Endothelial cell of umbilical vein (primary cell): ENCODE measurements around the gene GTF3C2. TPM values are rescaled to one million over a fixed set of nuclear protein-coding genes. Genes with fewer than 3 reads are reported as not detected.

Experiments used
- BruUV-seq: library from RNA; stranded (reverse); fragments of 400-500 nt; replicated peaks from 2 replicates; lab custom pipeline; 2021; lab: Mats Ljungman, UMichigan
- CTCF ChIA-PET: fragments of 300-600, 350-600 bp; sonication (Branson Sonifier 250); formaldehyde crosslinking; loops from one replicate; lab custom pipeline; 2021; ENCODE audit warnings: antibody characterized with exemption, inconsistent platforms; lab: Charles Lee
- POLR2A ChIA-PET: fragments of 300-600, 350-600 bp; sonication (Branson Sonifier 250); formaldehyde crosslinking; loops from one replicate; lab custom pipeline; 2021; ENCODE audit warnings: antibody characterized with exemption, inconsistent platforms; lab: Charles Lee
- DNase-seq: peaks from one replicate; pipeline ENCODE4 v3.0.0-alpha.2; 2011; ENCODE audit warnings: low read depth, low spot score
- FAIRE-seq: peaks from 2 replicates; lab custom pipeline; 2011; peaks lifted over from hg19 to GRCh38; lab: Jason Lieb, UNC
- H2AFZ ChIP-seq: 2 replicates; pipeline ENCODE4 v1.6.0; 2012; ENCODE audit warnings: low read depth, low read length, control low read depth, inconsistent platforms
- H3K27ac ChIP-seq: 2 replicates; pipeline ENCODE4 v1.5.1; 2011; ENCODE audit warnings: low read depth, mild to moderate bottlenecking, control low read depth, low read length, moderate library complexity; ENCODE audit not compliant: insufficient read depth
- H3K27me3 ChIP-seq, 2 experiments: 2 replicates each; pipeline versions ENCODE4 v1.6.0 to v1.6.1; 2011; ENCODE audit warnings: low read length in 2 of 2, mixed read lengths in 1 of 2; ENCODE audit not compliant: control insufficient read depth in 2 of 2, insufficient read depth in 2 of 2
- H3K36me3 ChIP-seq, 2 experiments: 2 replicates in 1 of 2; 3 replicates in 1 of 2; pipeline ENCODE4 v1.5.1; 2011; ENCODE audit warnings: low read length in 2 of 2, mild to moderate bottlenecking in 1 of 2, moderate library complexity in 1 of 2; ENCODE audit not compliant: control insufficient read depth in 2 of 2, insufficient read depth in 2 of 2; ENCODE audit errors: extremely low read depth in 1 of 2
- H3K4me1 ChIP-seq: 3 replicates; pipeline ENCODE4 v1.5.1; 2011; ENCODE audit warnings: mild to moderate bottlenecking, low read length; ENCODE audit not compliant: control insufficient read depth, insufficient read depth; ENCODE audit errors: extremely low read depth
- H3K4me2 ChIP-seq: 2 replicates; pipeline ENCODE4 v1.6.1; 2011; ENCODE audit warnings: low read length, control low read depth, mixed read lengths; ENCODE audit not compliant: insufficient read depth
- H3K4me3 ChIP-seq, 3 experiments: fragments of 200-600 bp in 1 of 3; sonication (generic), shearing (Covaris generic) in 1 of 3; replicated peaks in 1 of 3; 2 replicates each; pipeline ENCODE4 v1.5.1; 2011 to 2016; ENCODE audit warnings: control low read depth in 3 of 3, low read length in 3 of 3, mild to moderate bottlenecking in 2 of 3, inconsistent platforms in 1 of 3, low read depth in 1 of 3, moderate library complexity in 1 of 3; ENCODE audit not compliant: insufficient read depth in 1 of 3
- H3K79me2 ChIP-seq: 2 replicates; pipeline ENCODE4 v1.6.0; 2012; ENCODE audit warnings: low read length, inconsistent platforms; ENCODE audit not compliant: control insufficient read depth, insufficient read depth
- H3K9ac ChIP-seq: replicated peaks from 2 replicates; pipeline ENCODE3; 2011; ENCODE audit warnings: low read length, control low read depth; ENCODE audit not compliant: insufficient read depth; ENCODE audit errors: extremely low read depth
- H3K9me1 ChIP-seq: replicated peaks from 3 replicates; pipeline ENCODE4 v1.6.0; 2011; ENCODE audit warnings: mild to moderate bottlenecking, low read length; ENCODE audit not compliant: control insufficient read depth, insufficient read depth; ENCODE audit errors: extremely low read depth
- H3K9me3 ChIP-seq: replicated peaks from 2 replicates; pipeline ENCODE4 v1.5.1; 2012; ENCODE audit warnings: low read length, inconsistent platforms; ENCODE audit not compliant: control insufficient read depth, insufficient read depth
- H4K20me1 ChIP-seq: replicated peaks from 2 replicates; pipeline ENCODE3; 2011; ENCODE audit warnings: mild to moderate bottlenecking, low read length; ENCODE audit not compliant: control insufficient read depth, insufficient read depth; ENCODE audit errors: extremely low read depth
- EZH2 ChIP-seq: IDR thresholded peaks from 2 replicates; pipeline ENCODE4 v1.6.1; 2012; ENCODE audit warnings: borderline replicate concordance, low read depth, mild to moderate bottlenecking, moderate library complexity, low read length, inconsistent platforms; ENCODE audit not compliant: severe bottlenecking
- FOS ChIP-seq: IDR thresholded peaks from 2 replicates; pipeline ENCODE4 v1.6.1; 2011; ENCODE audit warnings: mild to moderate bottlenecking, low read length, moderate library complexity, borderline replicate concordance; ENCODE audit not compliant: insufficient read depth
- GATA2 ChIP-seq: IDR thresholded peaks from 2 replicates; pipeline ENCODE4 v1.7.0; 2011; ENCODE audit warnings: low read depth, mild to moderate bottlenecking, moderate library complexity, mixed read lengths, low read length; ENCODE audit not compliant: insufficient read length, insufficient read depth
- JUN ChIP-seq: IDR thresholded peaks from 2 replicates; pipeline ENCODE4 v1.6.1; 2011; ENCODE audit warnings: borderline replicate concordance, low read depth; ENCODE audit not compliant: insufficient read length, insufficient read depth
- MYC ChIP-seq: IDR thresholded peaks from one replicate; pipeline ENCODE4 v1.6.1; 2011; ENCODE audit warnings: mild to moderate bottlenecking, low read depth, low read length
- POLR2A ChIP-seq: IDR thresholded peaks from 2 replicates; pipeline ENCODE4 v1.6.1; 2012; ENCODE audit warnings: low read depth, mild to moderate bottlenecking, control low read depth, low read length
- POLR2AphosphoS5 ChIP-seq: IDR thresholded peaks from 2 replicates; pipeline ENCODE4 v1.6.1; 2012; ENCODE audit warnings: low read depth, mild to moderate bottlenecking, control low read depth, low read length, moderate library complexity; ENCODE audit not compliant: insufficient read depth
- dilution Hi-C: fragments of 300-500 bp; cut with MboI; formaldehyde crosslinking; loops from one replicate; pipeline ENCODE4 v1.15.0; 2019; ENCODE audit warnings: low sequenced_read_pairs; ENCODE audit not compliant: extremely low pct_ligation_motif_present
- intact Hi-C: fragments of 100-400 bp; cut with micrococcal nuclease; formaldehyde crosslinking; loops from one replicate; pipeline ENCODE4 v1.10.0; 2022
- polyA plus RNA-seq, 4 experiments: library from polyadenylated mRNA; depleted of rRNA in 3 of 4; stranded (reverse) in 3 of 4; unstranded in 1 of 4; fragments of >200 nt; gene quantifications; 2 replicates each; pipeline versions ENCODE4 v1.2.1 to v1.2.3, GENCODE V29; 2011 to 2012; ENCODE audit warnings: missing spikeins in 1 of 4
- total RNA-seq: library from RNA; stranded (reverse); gene quantifications from 2 replicates; pipeline ENCODE4 v1.2.3, GENCODE V29; 2021
- TF ChIP-seq, protein P1 (sequence below), 2 donors: IDR thresholded peaks; 1 replicate in 1 of 2; 2 replicates in 1 of 2; pipeline ENCODE4 v1.5.1; 2011; ENCODE audit warnings: low read length in 2 of 2, mild to moderate bottlenecking in 2 of 2, moderate library complexity in 2 of 2, control low read depth in 1 of 2, inconsistent platforms in 1 of 2, low read depth in 1 of 2; ENCODE audit not compliant: insufficient read depth in 1 of 2; ENCODE audit errors: extremely low read depth in 1 of 2
- TF ChIP-seq, protein P2 (sequence below): IDR thresholded peaks from 2 replicates; pipeline ENCODE4 v1.6.1; 2011; ENCODE audit not compliant: insufficient read depth, insufficient read length

The GTF3C2 gene
- total and polyA plus RNA-seq, 2 donors (not counting 3 experiments of a cell fraction or from before 2014, with no cell fraction given) = 57.4 to 59.7 TPM

DNA sequence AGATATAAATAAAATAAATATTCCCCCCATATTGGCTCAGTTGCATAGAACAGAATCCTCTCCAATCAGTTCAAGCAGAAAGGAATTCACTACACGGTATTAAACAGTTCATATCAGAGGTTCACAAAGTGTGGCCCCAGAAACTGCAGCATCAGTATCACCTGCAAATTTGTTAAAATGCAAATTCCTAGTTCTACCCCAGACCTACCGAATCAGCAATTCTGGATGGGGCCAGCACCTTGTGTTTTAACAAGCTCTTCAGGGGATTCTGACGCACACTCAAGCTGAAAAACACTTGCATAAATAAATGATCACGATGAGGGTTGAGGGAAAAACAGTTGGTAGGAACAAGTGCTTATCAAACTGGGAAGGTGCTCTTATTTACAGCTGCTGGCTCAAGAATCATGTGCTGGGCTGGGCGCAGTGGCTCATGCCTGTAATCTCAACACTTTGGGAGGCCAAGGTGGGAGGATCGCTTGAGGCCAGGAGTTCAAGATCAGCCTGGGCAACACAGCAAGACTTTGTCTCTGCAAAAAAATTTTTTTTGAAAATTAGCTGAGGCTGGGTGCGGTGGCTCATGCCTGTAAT is 6.4 kb downstream of the GTF3C2 start:
- ChIA-PET CTCF (no interaction called here), POLR2A (no interaction called here)
- dilution Hi-C loops = no loop called here

More for the DNA sequence above, 6.4 kb downstream of the GTF3C2 start:
- no peak overlapping the region for H2AFZ ChIP-seq
- no peak overlapping the region for H3K9ac ChIP-seq
- H4K20me1 ChIP-seq = peaks cover 3% of the 10 kb centered on the region
- no peak overlapping the region for H3K27ac ChIP-seq
- TF ChIP-seq JUN (no peak), POLR2A (no peak), GATA2 (no peak), POLR2AphosphoS5 (no peak), FOS (no peak), EZH2 (no peak), MYC (no peak)
- TF ChIP-seq, protein P1, sequence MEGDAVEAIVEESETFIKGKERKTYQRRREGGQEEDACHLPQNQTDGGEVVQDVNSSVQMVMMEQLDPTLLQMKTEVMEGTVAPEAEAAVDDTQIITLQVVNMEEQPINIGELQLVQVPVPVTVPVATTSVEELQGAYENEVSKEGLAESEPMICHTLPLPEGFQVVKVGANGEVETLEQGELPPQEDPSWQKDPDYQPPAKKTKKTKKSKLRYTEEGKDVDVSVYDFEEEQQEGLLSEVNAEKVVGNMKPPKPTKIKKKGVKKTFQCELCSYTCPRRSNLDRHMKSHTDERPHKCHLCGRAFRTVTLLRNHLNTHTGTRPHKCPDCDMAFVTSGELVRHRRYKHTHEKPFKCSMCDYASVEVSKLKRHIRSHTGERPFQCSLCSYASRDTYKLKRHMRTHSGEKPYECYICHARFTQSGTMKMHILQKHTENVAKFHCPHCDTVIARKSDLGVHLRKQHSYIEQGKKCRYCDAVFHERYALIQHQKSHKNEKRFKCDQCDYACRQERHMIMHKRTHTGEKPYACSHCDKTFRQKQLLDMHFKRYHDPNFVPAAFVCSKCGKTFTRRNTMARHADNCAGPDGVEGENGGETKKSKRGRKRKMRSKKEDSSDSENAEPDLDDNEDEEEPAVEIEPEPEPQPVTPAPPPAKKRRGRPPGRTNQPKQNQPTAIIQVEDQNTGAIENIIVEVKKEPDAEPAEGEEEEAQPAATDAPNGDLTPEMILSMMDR (IDR thresholded peaks at IDR 0.05; ENCODE audit: extremely low read depth in 1 of 2, insufficient read depth in 1 of 2, low read depth in 1 of 2, low read length in 2 of 2) = no peak
- TF ChIP-seq, protein P2, sequence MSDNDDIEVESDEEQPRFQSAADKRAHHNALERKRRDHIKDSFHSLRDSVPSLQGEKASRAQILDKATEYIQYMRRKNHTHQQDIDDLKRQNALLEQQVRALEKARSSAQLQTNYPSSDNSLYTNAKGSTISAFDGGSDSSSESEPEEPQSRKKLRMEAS = no peak
- no peaks in the 10 kb centered on the region for H3K9me3 ChIP-seq
- no peaks in the 10 kb centered on the region for H3K36me3 ChIP-seq
- H3K9me1 ChIP-seq = no peaks in the 10 kb centered on the region
- FAIRE-seq (no peak), DNase-seq (no peak)
- no peaks in the 10 kb centered on the region for H3K27me3 ChIP-seq
- no TSS peak for BruUV-seq
- H3K4me2 ChIP-seq = no peak overlapping the region
- peaks cover 3% of the 10 kb centered on the region for H3K4me1 ChIP-seq
- intact Hi-C loops = no loop called here
- H3K79me2 ChIP-seq = peaks cover 85% of the 10 kb centered on the region
- H3K4me3 ChIP-seq = no peak overlapping the region
